Cerebellar cortex (tissue), 1 donor: ENCODE measurements around the gene TMTC1.
"Not testable (repeated sequence)": the region's sequence is repeated elsewhere in the genome, so short reads cannot be mapped to it uniquely, and the experiment has no call there.

ENCODE experiments used
- DNase-seq: peaks from one replicate; pipeline ENCODE4 v3.0.0-alpha.2; 2015; ENCODE audit warnings: low spot score

TMTC1 gene

GRCh38 chr12:29569132-29569757 lies 214.5 kb downstream of the TMTC1 start:
- no peak for DNase-seq

- DNase-seq, result no peak
Observed at GRCh38 chr12:29566441-29566840, 217.3 kb downstream of the TMTC1 start.

GRCh38 chr12:29565727-29566126 lies 218.0 kb downstream of the TMTC1 start:
- no peak for DNase-seq

- DNase-seq, result no peak
Observed at GRCh38 chr12:29564925-29565324, 218.8 kb downstream of the TMTC1 start.

GRCh38 chr12:29563636-29564035 lies 220.1 kb downstream of the TMTC1 start:
- no peak for DNase-seq

- DNase-seq, result no peak
Observed at GRCh38 chr12:29563071-29563470, 220.7 kb downstream of the TMTC1 start.

GRCh38 chr12:29562110-29562804 lies 221.5 kb downstream of the TMTC1 start:
- no peak for DNase-seq

- DNase-seq, result no peak
Observed at GRCh38 chr12:29561664-29562071, 222.1 kb downstream of the TMTC1 start.

- DNase-seq, result no peak
Observed at GRCh38 chr12:29559198-29559597, 224.5 kb downstream of the TMTC1 start.

- no peak for DNase-seq
Observed at GRCh38 chr12:29556363-29556762, 227.4 kb downstream of the TMTC1 start.

- DNase-seq, result not testable (repeated sequence)
Observed at GRCh38 chr12:29555451-29555850, 228.3 kb downstream of the TMTC1 start.

GRCh38 chr12:29552994-29553748 lies 230.6 kb downstream of the TMTC1 start:
- DNase-seq, result no peak

GRCh38 chr12:29552324-29552927 lies 231.3 kb downstream of the TMTC1 start:
- DNase-seq, result peak; percentile 33

- no peak for DNase-seq
Observed at GRCh38 chr12:29551812-29552211, 231.9 kb downstream of the TMTC1 start.

GRCh38 chr12:29547864-29548263 lies 235.9 kb downstream of the TMTC1 start:
- no peak for DNase-seq

GRCh38 chr12:29547151-29547632 lies 236.6 kb downstream of the TMTC1 start:
- DNase-seq, result no peak

GRCh38 chr12:29546000-29546399 lies 237.7 kb downstream of the TMTC1 start:
- no peak for DNase-seq

- no peak for DNase-seq
Observed at GRCh38 chr12:29545102-29545467, 238.7 kb downstream of the TMTC1 start.

- DNase-seq, result no peak
Observed at GRCh38 chr12:29544428-29545101, 239.2 kb downstream of the TMTC1 start.

- no peak for DNase-seq
Observed at GRCh38 chr12:29543036-29543435, 240.7 kb downstream of the TMTC1 start.

- DNase-seq, result no peak
Observed at GRCh38 chr12:29537298-29537697, 246.4 kb downstream of the TMTC1 start.

GRCh38 chr12:29534935-29535334 lies 248.8 kb downstream of the TMTC1 start:
- no peak for DNase-seq
